Stimulated activated CD8-positive, alpha-beta memory T cell treated with anti-CD3 and anti-CD28 coated beads, Interleukin-2, amount 100 ng/mL, for 1 hour (primary cell): ENCODE measurements around the gene CIDEB.
A peak's percentile ranks its signal among the peaks of the same experiment; 100 is the strongest.

Source experiments
- DNase-seq, 2 donors: peaks; one replicate each; pipeline ENCODE4 v3.0.0-alpha.2; 2020; ENCODE audit warnings: low read depth in 2 of 2

Gene CIDEB

GRCh38 chr14:24312736-24313507 is 5.1 kb upstream of the CIDEB start:
- no peak for DNase-seq

- DNase-seq = no peak
These were observed 4.2 kb upstream of the CIDEB start for GRCh38 chr14:24311837-24312615.

DNA sequence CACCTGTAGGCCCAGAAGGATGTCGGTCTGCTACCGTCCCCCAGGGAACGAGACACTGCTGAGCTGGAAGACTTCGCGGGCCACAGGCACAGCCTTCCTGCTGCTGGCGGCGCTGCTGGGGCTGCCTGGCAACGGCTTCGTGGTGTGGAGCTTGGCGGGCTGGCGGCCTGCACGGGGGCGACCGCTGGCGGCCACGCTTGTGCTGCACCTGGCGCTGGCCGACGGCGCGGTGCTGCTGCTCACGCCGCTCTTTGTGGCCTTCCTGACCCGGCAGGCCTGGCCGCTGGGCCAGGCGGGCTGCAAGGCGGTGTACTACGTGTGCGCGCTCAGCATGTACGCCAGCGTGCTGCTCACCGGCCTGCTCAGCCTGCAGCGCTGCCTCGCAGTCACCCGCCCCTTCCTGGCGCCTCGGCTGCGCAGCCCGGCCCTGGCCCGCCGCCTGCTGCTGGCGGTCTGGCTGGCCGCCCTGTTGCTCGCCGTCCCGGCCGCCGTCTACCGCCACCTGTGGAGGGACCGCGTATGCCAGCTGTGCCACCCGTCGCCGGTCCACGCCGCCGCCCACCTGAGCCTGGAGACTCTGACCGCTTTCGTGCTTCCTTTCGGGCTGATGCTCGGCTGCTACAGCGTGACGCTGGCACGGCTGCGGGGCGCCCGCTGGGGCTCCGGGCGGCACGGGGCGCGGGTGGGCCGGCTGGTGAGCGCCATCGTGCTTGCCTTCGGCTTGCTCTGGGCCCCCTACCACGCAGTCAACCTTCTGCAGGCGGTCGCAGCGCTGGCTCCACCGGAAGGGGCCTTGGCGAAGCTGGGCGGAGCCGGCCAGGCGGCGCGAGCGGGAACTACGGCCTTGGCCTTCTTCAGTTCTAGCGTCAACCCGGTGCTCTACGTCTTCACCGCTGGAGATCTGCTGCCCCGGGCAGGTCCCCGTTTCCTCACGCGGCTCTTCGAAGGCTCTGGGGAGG is 3.1 kb upstream of the CIDEB start, which contains the start of gene LTB4R:
LTB4R (plus strand) TSS at position 857 of the 959 bp plus-strand sequence. CDS start 4,150 bp downstream, outside the sequence.
- peak; percentile 40 to 45 for DNase-seq

GRCh38 chr14:24310265-24310645 is 2.5 kb upstream of the CIDEB start:
- DNase-seq = no peak

DNA sequence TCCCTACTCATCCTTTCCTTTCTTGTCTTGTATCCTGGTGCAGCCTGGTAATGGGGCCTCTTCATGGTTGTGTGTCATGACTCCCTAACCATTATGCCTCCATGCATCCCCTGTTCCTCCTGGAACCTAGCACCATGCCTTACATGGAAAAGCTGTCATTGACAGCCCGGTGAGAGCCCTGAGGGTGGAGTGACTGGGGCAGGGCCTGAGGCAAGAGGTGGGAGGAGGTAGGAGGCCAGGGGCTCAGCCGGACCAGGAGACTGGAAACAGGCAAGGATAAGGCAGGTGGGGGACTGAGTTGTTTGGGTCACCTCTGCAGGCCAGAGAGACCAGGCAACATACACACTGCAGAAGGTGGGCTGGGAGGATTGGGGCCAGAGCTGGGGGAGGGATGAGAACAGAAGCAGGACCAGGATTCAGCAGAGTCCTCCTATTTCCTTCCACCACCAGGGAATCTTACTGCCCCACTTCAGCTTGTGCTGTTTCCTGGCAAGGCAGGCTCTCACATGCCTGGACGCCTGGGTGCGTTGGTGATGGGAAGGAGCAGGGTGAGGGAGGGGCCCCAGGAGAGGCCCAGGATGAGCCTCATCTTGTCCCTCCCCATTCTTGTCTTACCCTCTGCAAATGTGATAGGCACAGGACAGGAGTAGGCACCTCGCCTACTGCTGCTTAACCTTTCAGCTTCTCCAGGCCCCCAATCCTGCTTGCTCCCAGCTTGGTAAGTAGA is 1.9 kb upstream of the CIDEB start, which contains the start of gene LTB4R2:
LTB4R2 (plus strand) TSS at position 603 of the 727 bp plus-strand sequence. CDS start 525 bp downstream, outside the sequence.
- no peak for DNase-seq

DNA sequence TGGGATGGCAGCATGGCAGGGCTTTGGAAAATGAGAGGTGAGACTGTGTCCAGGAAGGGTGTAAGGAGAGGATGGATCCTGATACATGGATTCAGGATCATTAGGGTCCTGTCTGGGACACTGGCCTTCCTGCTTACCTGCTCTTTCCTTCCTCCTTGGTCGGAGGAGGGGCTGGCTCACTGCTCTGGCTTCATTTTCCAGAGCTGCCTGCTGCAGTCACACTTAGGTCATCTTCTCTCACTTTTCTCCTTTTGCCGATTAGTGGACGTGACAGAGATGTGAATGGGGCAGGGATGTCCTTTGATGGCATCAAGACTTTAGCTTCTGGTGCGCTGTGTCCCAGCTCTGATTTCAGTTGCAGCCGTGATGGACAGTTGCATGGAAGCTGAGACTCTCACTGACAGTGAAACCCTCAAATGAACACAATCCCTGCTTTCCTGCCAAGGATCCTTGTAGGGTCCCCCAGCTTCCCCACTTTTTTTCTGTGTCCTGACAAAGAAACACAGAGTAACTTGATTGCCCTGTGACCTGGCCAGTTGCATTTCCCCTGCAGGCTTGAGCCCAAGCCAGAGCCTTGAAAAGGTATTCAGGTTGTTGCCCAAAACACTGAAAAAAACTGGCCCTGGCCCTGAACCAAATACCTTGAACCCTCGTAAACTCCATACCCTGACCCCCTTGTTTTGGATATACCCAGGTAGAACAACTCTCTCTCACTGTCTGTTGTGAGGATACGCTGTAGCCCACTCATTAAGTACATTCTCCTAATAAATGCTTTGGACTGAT is 756 bp upstream of the CIDEB start:
- DNase-seq = no peak

DNA sequence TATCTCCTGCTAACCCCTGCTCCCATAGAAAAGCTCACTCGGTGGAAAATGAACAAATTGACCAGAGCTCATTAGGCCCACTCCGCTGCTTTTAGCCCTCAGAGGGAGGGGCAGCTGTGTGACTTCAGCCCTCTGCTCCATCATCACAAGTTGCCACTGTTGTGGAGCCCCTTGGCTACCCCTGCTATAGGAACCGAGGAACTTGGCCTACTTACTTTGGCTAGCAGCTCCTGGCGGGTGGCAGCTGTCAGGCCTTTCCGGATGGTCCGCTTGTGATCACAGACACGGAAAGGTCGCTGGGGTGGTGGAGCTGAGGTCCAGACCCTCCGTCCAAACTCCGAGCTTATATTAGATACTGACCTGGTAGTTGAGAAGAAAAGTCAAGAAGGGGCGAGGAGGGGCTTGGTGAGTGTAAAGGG is 612 bp downstream of the CIDEB start:
- DNase-seq = no peak

DNA sequence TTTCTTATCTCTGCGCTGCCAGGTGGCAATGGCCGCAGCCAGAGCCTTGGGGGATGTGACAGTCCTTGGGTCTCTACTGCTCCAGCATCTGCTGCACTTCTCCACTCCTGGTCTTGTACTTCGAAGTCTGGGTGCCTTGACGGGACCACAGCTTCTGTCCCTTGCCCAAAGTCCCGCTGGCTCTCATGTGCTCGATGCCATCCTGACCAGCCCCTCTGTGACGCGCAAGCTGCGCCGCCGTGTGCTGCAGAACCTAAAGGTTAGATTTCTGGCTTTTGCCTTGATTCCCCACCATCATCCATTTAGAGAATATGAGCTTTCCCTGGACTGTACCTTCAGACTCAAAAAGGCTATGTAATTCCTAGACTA is 3.8 kb downstream of the CIDEB start:
- DNase-seq = no peak

- DNase-seq = no peak
These were observed 7.3 kb downstream of the CIDEB start for GRCh38 chr14:24300326-24300980.

- DNase-seq = peak; percentile 89 to 91
These were observed 8.3 kb downstream of the CIDEB start, which contains the start of the genes DHRS1 and NOP9 for GRCh38 chr14:24299255-24300191. TSS of gene DHRS1 (minus strand) at chr14:24299780. CDS start at chr14:24299106, 674 bp downstream. TSS of gene NOP9 (plus strand) at chr14:24299850. CDS start at chr14:24299955, 105 bp downstream.

DNA sequence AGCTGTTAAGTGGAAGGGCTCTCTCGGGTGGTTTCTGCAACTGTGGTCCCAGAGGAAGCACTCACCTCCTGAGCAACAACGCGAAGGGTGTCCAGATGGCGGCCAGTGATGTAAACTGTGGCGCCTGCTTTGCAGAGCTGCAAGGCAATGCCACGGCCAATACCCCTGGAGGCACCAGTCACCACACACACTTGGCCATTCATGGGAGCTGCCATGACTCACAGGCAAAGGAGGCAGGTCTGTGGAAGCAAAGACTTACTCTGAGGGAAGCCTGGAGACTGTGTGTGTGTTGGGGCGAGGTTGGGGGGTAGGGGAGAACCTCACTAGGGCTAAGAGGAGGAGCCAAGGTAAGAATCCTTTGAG is 8.9 kb downstream of the CIDEB start:
- no peak for DNase-seq

DNA sequence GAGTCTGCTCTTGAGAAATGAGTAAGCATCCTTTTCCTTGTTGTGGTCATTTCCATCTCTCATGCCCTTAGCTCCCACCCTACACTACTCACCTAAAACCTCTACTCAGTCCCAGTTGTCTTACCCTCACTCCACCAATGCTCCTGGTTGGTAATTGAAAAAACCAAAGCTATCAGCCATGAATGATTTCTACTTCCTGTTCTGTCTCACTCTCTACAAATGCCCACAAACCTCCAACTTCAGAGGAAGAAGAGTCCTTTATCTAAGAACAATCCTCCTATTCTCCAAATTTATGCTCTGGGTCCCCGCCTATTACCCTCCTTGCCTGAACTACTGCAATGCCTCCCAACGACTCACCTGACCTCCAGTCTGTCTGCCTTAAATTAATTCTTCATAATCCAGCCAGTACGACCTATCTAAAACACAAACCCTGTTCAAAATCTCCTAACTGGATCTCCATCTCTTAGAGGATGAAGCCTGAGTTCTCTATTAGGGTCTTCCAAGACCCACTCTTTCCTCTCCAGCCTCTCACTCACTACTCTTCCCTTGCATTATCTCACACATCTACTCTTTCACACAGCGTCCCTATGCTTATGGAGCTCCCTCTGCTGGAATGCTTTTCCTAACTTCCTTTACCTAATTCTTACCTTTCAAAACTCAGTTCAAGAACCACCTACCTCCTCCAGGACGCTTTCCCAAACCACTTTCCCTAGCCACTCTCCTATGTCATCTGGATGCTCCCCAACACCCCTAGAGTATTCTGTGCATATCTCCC is 10.4 kb downstream of the CIDEB start:
- DNase-seq = no peak

DNA sequence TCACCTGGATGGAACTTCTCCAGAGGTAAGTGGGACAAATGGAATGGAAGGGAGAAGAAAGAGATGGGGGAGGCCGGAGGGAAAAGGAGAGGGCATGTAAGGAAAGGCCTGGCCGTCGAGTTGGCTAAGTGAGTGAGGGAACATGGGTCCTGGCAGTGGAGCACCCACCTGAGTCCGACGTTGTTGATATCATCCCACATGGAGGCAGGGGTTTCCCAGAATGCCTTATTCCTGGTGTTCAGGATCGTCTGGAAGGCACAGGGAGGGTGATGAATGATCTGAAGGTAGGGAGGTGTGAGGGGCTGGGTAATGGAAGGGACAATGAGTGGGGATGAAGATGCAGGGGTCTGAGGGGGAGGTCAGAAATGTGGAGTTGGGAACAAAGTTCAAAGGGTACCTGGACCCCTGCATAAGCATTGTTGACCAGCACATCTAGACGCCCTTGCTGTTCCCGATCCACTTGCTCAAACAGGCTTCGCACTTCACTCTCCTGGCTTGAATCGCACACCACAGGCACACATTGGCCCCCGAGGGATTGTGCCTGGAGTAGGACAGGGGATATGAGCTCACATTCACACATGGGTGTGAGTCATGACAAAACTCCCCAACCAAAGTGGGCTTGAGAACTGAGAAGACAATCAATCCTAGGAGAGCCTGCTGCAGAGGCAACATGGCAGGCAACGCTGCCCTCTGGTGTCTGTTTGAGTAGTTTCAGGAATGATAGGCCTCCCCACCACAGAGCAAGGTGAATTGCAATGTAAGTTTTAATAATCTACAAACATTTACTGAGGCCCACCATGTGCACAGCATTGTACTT is 11.2 kb downstream of the CIDEB start:
- DNase-seq = peak; percentile 33 to 49

DNA sequence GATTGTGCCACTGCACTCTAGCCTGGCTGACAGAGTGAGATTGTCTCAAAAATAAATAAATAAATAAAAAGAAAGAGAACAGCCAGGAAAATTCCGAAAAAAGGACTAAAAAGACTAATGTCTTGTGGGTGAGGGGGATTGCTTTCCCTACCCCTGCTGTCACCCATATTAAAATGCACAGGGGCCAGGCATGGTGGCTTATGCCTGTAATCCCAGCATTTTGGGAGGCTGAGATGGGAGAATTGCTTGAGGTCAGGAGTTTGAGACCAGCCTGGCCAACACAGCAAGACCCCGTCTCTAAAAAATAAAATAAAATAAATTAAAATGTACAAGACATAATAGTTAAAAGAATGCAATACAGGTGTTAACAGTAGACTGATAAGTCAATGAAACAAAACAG is 14.3 kb downstream of the CIDEB start:
- DNase-seq = no peak

DNA sequence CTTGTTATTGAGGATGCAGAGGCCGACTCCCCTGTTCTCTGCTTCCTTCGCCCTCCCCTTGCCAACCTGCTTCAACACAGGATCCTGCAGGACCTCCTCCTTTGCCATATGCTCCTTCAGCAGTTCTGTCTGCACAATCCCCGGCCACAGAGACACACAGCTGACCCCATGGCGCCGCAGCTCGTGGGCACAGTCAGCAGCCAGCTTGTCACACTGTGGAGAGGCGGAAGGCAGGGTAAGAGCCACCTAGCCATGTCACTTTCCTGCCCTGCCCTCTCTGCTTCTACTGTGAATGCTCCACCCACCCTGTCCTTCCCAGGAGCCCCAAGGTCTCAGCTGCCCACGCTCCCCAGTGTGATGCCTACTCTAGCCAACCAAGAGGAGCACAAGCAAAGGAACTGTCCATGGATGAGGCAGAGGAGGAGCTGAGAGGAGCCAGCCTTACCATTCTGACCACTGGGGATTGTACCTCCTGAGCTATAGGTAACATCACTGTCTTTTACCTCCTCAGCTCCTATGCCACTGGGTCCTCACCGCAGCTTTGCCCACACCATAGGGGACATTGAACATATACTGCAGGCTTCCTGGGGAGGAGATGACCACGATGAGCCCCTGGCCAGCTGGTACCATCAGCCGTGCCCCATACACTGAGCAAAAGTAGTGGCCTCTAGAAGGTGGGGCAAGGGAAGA is 15.5 kb downstream of the CIDEB start:
- no peak for DNase-seq

GRCh38 chr14:24291446-24292117 is 16.2 kb downstream of the CIDEB start:
- no peak for DNase-seq
